Osteoblast (primary cell): Measurements from ENCODE around the gene ZBTB40. TPM values are rescaled to one million over a fixed set of nuclear protein-coding genes. Genes with fewer than 3 reads are reported as not detected.
A peak's percentile ranks its signal among the peaks of the same experiment; 100 is the strongest.

ENCODE experiments used
- DNase-seq: peaks from one replicate; pipeline ENCODE4 v3.0.0; 2011; ENCODE audit warnings: low spot score, mixed read lengths; ENCODE audit not compliant: insufficient read length; ENCODE audit errors: missing footprints
- H2AFZ ChIP-seq: 2 replicates; pipeline ENCODE4 v1.6.0; 2011; ENCODE audit warnings: mild to moderate bottlenecking, low read length
- H3K27ac ChIP-seq: 2 replicates; pipeline ENCODE4 v1.5.1; 2011; ENCODE audit warnings: mild to moderate bottlenecking, low read depth, low read length, moderate library complexity
- H3K27me3 ChIP-seq: 2 replicates; pipeline ENCODE4 v1.6.0; 2012; ENCODE audit warnings: mild to moderate bottlenecking, control low read depth, inconsistent platforms, low read length, moderate library complexity; ENCODE audit not compliant: insufficient read depth
- H3K36me3 ChIP-seq: 2 replicates; pipeline ENCODE4 v1.5.1; 2011; ENCODE audit warnings: mild to moderate bottlenecking, low read length, control low read depth, moderate library complexity; ENCODE audit not compliant: insufficient read depth
- H3K4me1 ChIP-seq: 2 replicates; pipeline ENCODE4 v1.5.1; 2011; ENCODE audit warnings: mild to moderate bottlenecking, low read length, control low read depth, moderate library complexity; ENCODE audit not compliant: insufficient read depth
- H3K4me2 ChIP-seq: 2 replicates; pipeline ENCODE4 v1.6.0; 2011; ENCODE audit warnings: mild to moderate bottlenecking, low read length; ENCODE audit not compliant: insufficient read depth
- H3K4me3 ChIP-seq: fragments of 200-600 bp; sonication (generic); 3 replicates; pipeline ENCODE4 v1.5.1; 2012; ENCODE audit warnings: mild to moderate bottlenecking, low read length, inconsistent platforms; ENCODE audit not compliant: insufficient read depth
- H3K79me2 ChIP-seq: 2 replicates; pipeline ENCODE4 v1.6.0; 2012; ENCODE audit warnings: mild to moderate bottlenecking, low read length, control low read depth, inconsistent platforms; ENCODE audit not compliant: insufficient read depth
- H3K9me3 ChIP-seq: 2 replicates; pipeline ENCODE4 v1.5.1; 2011; ENCODE audit warnings: low read depth, low read length, control low read depth
- H4K20me1 ChIP-seq: 2 replicates; pipeline ENCODE4 v1.6.0; 2012; ENCODE audit warnings: mild to moderate bottlenecking, low read length, control low read depth; ENCODE audit not compliant: insufficient read depth
- total RNA-seq: library from RNA; depleted of rRNA; stranded (reverse); fragments of >200 nt; gene quantifications from 2 replicates; pipeline ENCODE4 v1.2.3, GENCODE V29; 2012
- TF ChIP-seq, protein P1 (sequence below): IDR thresholded peaks from 2 replicates; pipeline ENCODE4 v1.5.1; 2011; ENCODE audit warnings: mild to moderate bottlenecking, low read depth, low read length, moderate library complexity; ENCODE audit errors: extremely low read depth

Gene ZBTB40
- total RNA-seq, 1 donor: 16.3 TPM

DNA sequence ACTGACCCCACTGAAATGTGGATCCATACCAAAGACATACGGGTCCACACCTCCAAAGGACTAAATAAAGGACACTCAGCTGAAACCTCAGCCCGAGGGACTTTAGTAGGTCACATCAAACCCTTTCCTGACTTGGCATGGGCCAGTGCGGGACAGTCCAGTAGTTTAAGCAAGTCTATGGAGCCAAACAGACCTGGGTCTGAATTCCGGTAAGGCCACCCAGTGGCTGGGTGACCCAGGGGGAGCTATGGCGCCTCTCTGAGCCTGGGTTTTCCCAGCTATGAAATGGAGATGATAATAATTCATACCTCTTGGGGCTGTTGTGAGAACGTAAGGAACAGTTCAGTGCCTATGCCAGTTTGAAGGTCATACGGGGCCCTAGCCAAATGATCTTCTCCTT, 36.2 kb upstream of the ZBTB40 start:
- TF ChIP-seq, protein P1, sequence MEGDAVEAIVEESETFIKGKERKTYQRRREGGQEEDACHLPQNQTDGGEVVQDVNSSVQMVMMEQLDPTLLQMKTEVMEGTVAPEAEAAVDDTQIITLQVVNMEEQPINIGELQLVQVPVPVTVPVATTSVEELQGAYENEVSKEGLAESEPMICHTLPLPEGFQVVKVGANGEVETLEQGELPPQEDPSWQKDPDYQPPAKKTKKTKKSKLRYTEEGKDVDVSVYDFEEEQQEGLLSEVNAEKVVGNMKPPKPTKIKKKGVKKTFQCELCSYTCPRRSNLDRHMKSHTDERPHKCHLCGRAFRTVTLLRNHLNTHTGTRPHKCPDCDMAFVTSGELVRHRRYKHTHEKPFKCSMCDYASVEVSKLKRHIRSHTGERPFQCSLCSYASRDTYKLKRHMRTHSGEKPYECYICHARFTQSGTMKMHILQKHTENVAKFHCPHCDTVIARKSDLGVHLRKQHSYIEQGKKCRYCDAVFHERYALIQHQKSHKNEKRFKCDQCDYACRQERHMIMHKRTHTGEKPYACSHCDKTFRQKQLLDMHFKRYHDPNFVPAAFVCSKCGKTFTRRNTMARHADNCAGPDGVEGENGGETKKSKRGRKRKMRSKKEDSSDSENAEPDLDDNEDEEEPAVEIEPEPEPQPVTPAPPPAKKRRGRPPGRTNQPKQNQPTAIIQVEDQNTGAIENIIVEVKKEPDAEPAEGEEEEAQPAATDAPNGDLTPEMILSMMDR: no peak
- no peak for DNase-seq
- no peaks in the 10 kb centered on the region for H3K36me3 ChIP-seq

DNA sequence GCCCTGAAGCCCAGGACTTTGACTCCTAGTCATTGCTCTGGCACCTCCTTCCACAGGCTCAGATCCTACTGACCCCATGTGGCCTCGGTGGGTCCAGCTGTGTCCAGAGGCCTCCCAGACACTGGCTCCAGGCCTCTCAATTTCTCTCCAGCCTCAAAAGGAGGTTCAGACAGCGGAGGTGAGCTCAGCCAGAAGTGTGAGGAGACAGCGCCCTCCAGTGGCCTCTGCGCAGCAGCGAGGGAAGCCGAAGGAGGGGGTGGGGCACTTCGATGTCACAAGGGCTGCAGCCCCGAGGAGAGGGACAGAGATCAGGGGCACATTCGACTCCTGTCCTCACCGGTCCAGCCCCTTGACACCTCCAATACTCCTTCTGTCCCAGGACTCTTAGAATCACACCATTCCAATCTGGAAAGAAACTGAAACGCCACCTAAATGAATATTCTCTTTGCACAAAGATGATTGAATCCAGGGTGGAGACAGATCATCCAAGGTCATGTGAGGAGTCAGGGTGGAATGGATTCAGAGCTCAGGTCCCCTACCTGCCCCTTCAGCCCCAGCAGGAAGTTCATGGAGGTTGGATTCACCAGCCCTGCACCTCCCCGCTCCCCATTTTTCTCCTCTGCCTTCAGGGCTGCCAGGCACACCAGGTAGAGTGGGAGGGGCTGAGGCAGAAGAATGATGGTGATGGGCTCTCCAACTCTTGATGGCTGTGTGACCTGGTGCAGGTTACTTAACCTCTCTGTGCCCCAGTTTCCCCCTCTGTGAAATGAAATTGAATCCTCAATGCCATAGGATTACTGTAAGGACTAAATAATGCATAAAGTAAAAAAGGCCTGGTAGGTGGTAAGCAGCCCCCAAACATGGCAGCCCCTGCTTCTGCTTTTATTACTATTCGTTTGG, 34.8 kb upstream of the ZBTB40 start:
- no peaks in the 10 kb centered on the region for H3K9me3 ChIP-seq
- H3K4me2 ChIP-seq: peak overlapping the region; percentile 61
- TF ChIP-seq, protein P1: peak; percentile 97
- peaks cover 18% of the 10 kb centered on the region for H3K27me3 ChIP-seq
- H3K36me3 ChIP-seq: no peaks in the 10 kb centered on the region
- H4K20me1 ChIP-seq: peaks cover 3% of the 10 kb centered on the region
- no peaks in the 10 kb centered on the region for H3K79me2 ChIP-seq
- no peak overlapping the region for H3K27ac ChIP-seq
- peak overlapping the region; percentile 32 for H2AFZ ChIP-seq
- H3K4me1 ChIP-seq: peaks cover 27% of the 10 kb centered on the region
- DNase-seq: peak; percentile 85
- no peak overlapping the region for H3K4me3 ChIP-seq

More for the DNA sequence above, 36.2 kb upstream of the ZBTB40 start:
- peaks cover 27% of the 10 kb centered on the region for H3K4me1 ChIP-seq
- no peak overlapping the region for H3K27ac ChIP-seq
- H3K4me2 ChIP-seq: no peak overlapping the region
- no peaks in the 10 kb centered on the region for H3K79me2 ChIP-seq
- no peak overlapping the region for H2AFZ ChIP-seq
- peaks cover 18% of the 10 kb centered on the region for H3K27me3 ChIP-seq
- peaks cover 3% of the 10 kb centered on the region for H4K20me1 ChIP-seq
- H3K9me3 ChIP-seq: no peaks in the 10 kb centered on the region
- no peak overlapping the region for H3K4me3 ChIP-seq

DNA sequence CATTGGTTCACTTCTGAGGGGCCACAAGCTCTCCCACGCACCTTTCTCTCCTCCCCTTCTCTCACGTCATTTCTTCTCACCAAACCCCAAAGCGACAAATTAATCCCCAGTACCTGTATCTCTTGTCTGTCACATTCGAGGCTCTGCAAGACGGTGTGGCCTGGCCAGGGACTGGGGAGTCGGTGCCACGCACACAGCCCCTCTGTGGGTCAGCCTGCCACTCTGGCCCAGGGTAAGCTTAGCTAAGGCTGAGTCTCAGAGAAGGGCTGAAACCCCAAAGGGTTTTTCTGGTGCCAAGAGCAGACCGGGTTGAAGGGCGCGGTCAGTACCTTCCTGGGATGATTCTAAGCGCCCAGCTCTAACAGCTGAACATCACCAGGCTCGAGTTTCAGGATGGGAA, 34.2 kb upstream of the ZBTB40 start:
- Histone ChIP-seq H3K4me2 (no peak overlapping the region), H3K4me3 (no peak overlapping the region), H3K79me2 (no peaks in the 10 kb centered on the region), H3K36me3 (no peaks in the 10 kb centered on the region), H4K20me1 (peaks cover 3% of the 10 kb centered on the region), H3K9me3 (no peaks in the 10 kb centered on the region), H2AFZ (no peak overlapping the region), H3K27ac (no peak overlapping the region), H3K4me1 (peaks cover 27% of the 10 kb centered on the region), H3K27me3 (peaks cover 18% of the 10 kb centered on the region)
- TF ChIP-seq, protein P1: no peak
- no peak for DNase-seq

DNA sequence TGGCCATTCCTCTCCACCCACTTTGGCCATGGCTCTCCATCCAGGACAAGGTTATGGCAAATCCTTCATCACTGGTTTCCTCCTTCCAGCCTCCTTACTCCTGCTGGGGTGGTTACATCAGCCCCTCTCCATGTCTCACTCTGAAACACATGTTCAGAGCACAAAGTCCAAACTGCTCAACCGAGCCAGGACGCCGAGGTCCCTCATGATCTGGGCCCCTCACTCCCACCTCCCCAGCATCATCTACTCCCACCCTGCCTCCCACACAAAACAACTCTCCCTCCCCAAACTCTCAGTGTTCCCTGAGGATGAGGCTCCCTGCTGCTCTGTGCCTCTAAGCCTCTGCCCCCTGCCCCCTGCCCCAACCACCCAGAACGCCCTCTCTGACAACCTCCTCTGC, 33.3 kb upstream of the ZBTB40 start:
- H2AFZ ChIP-seq: no peak overlapping the region
- peak overlapping the region; percentile 56 for H3K4me2 ChIP-seq
- H3K9me3 ChIP-seq: no peaks in the 10 kb centered on the region
- H3K27ac ChIP-seq: no peak overlapping the region
- no peaks in the 10 kb centered on the region for H3K36me3 ChIP-seq
- DNase-seq: no peak
- no peak overlapping the region for H3K4me3 ChIP-seq
- no peaks in the 10 kb centered on the region for H3K79me2 ChIP-seq
- TF ChIP-seq, protein P1: no peak
- H3K4me1 ChIP-seq: peaks cover 20% of the 10 kb centered on the region
- peaks cover 3% of the 10 kb centered on the region for H4K20me1 ChIP-seq
- H3K27me3 ChIP-seq: peaks cover 18% of the 10 kb centered on the region
